SK-N-SH (cell line): ENCODE measurements around the gene COPS3. TPM values are rescaled to one million over a fixed set of nuclear protein-coding genes. Genes with fewer than 3 reads are reported as not detected.

Source experiments
- CTCF ChIA-PET: fragments of 300-600, 350-600 bp; formaldehyde crosslinking; extraction: SDS; loops from one replicate; lab custom pipeline; 2021; lab: Yijun Ruan, JAX
- POLR2A ChIA-PET: fragments of 350-600 bp; sonication (Branson Sonifier 250); formaldehyde crosslinking; extraction: SDS; loops from one replicate; lab custom pipeline; 2020; ENCODE audit warnings: antibody characterized with exemption, inconsistent platforms; lab: Yijun Ruan, JAX
- DNase-seq: peaks from one replicate; pipeline ENCODE4 v3.0.0; 2012
- H2AFZ ChIP-seq: fragments of 200-600 bp; sonication (generic); 2 replicates; pipeline ENCODE4 v1.8.1; 2016; ENCODE audit warnings: antibody characterized with exemption, mild to moderate bottlenecking, low read depth
- H3F3A ChIP-seq: fragments of 200-600 bp; sonication (generic); replicated peaks from 2 replicates; pipeline ENCODE3; 2016; ENCODE audit warnings: antibody characterized with exemption, mild to moderate bottlenecking; ENCODE audit not compliant: insufficient read depth
- H3K27ac ChIP-seq, 2 experiments: fragments of 200-500 bp in 1 of 2; fragments of 200-600 bp in 1 of 2; sonication (Bioruptor generic) in 1 of 2; sonication (generic), shearing (Covaris generic) in 1 of 2; 2 replicates each; pipeline versions ENCODE4 v1.5.1 to v1.6.1; 2014 to 2016; ENCODE audit warnings: low read depth in 2 of 2, inconsistent platforms in 1 of 2, low read length in 1 of 2, mild to moderate bottlenecking in 1 of 2, mixed read lengths in 1 of 2
- H3K27me3 ChIP-seq: fragments of 200-600 bp; sonication (generic), shearing (Covaris generic); 2 replicates; pipeline ENCODE4 v1.6.1; 2016; ENCODE audit warnings: mixed run types; ENCODE audit not compliant: insufficient read depth
- H3K36me3 ChIP-seq, 2 experiments: fragments of 200-500 bp in 1 of 2; fragments of 200-600 bp in 1 of 2; sonication (Bioruptor generic) in 1 of 2; sonication (generic) in 1 of 2; replicated peaks in 1 of 2; 2 replicates each; pipeline versions ENCODE3 to v1.5.1; 2014 to 2016; ENCODE audit warnings: low read length in 1 of 2, mild to moderate bottlenecking in 1 of 2; ENCODE audit not compliant: insufficient read depth in 2 of 2, control insufficient read depth in 1 of 2
- H3K4me1 ChIP-seq, 2 experiments: fragments of 200-500 bp in 1 of 2; fragments of 200-600 bp in 1 of 2; sonication (Bioruptor generic) in 1 of 2; sonication (generic), shearing (Covaris generic) in 1 of 2; 2 replicates each; pipeline versions ENCODE4 v1.5.1 to v1.6.1; 2014 to 2016; ENCODE audit warnings: low read depth in 1 of 2, low read length in 1 of 2, mixed run types in 1 of 2; ENCODE audit not compliant: insufficient read depth in 2 of 2, control insufficient read depth in 1 of 2
- H3K4me2 ChIP-seq: fragments of 200-600 bp; sonication (generic), shearing (Covaris generic); 2 replicates; pipeline ENCODE4 v1.6.1; 2017; ENCODE audit warnings: mixed run types
- H3K4me3 ChIP-seq, 2 experiments: fragments of 200-500 bp in 1 of 2; fragments of 200-600 bp in 1 of 2; sonication (Bioruptor generic) in 1 of 2; sonication (generic), shearing (Covaris generic) in 1 of 2; 2 replicates each; pipeline versions ENCODE4 v1.5.1 to v1.8.1; 2014 to 2016; ENCODE audit warnings: low read depth in 2 of 2, inconsistent platforms in 1 of 2, low read length in 1 of 2, mild to moderate bottlenecking in 1 of 2, mixed read lengths in 1 of 2, moderate library complexity in 1 of 2
- H3K79me2 ChIP-seq: fragments of 200-600 bp; sonication (generic); 2 replicates; pipeline ENCODE4 v1.8.1; 2017; ENCODE audit warnings: mild to moderate bottlenecking; ENCODE audit not compliant: insufficient read depth
- H3K9ac ChIP-seq: fragments of 200-600 bp; sonication (generic); 2 replicates; pipeline ENCODE4 v1.6.1; 2017; ENCODE audit warnings: mixed run types
- H3K9me2 ChIP-seq: fragments of 200-600 bp; sonication (generic); 2 replicates; pipeline ENCODE4 v1.6.1; 2017; ENCODE audit warnings: mixed run types
- H3K9me3 ChIP-seq: fragments of 200-600 bp; sonication (generic); 2 replicates; pipeline ENCODE4 v1.6.1; 2017; ENCODE audit warnings: mixed run types, mild to moderate bottlenecking, moderate library complexity
- H4K20me1 ChIP-seq: fragments of 200-600 bp; sonication (generic); 2 replicates; pipeline ENCODE4 v1.6.1; 2017; ENCODE audit warnings: mild to moderate bottlenecking, mixed run types; ENCODE audit not compliant: insufficient read depth
- ELF1 ChIP-seq: IDR thresholded peaks from 2 replicates; pipeline ENCODE4 v1.4.0; 2012
- FOSL2 ChIP-seq: IDR thresholded peaks from 2 replicates; pipeline ENCODE4 v1.4.0; 2012; ENCODE audit warnings: low read depth, mild to moderate bottlenecking, moderate library complexity, borderline replicate concordance
- IRF3 ChIP-seq: fragments of 150-350 bp; IDR thresholded peaks from 2 replicates; pipeline ENCODE4 v1.6.1; 2016; ENCODE audit warnings: mild to moderate bottlenecking, low read depth, low read length
- JUND ChIP-seq: IDR thresholded peaks from 2 replicates; pipeline ENCODE4 v1.4.0; 2012
- NRF1 ChIP-seq: IDR thresholded peaks from 2 replicates; pipeline ENCODE4 v1.6.1; 2012; ENCODE audit warnings: low read depth, mild to moderate bottlenecking, low read length
- RCOR1 ChIP-seq: fragments of 150-350 bp; IDR thresholded peaks from 2 replicates; pipeline ENCODE4 v1.6.1; 2017; ENCODE audit warnings: antibody characterized with exemption, low read length
- RXRA ChIP-seq: IDR thresholded peaks from 2 replicates; pipeline ENCODE4 v1.4.0; 2012; ENCODE audit warnings: low read depth, mild to moderate bottlenecking, borderline replicate concordance
- SIN3A ChIP-seq: IDR thresholded peaks from 2 replicates; pipeline ENCODE4 v1.6.1; 2012; ENCODE audit warnings: low read depth, mild to moderate bottlenecking, low read length, moderate library complexity, borderline replicate concordance
- ZBTB33 ChIP-seq: IDR thresholded peaks from 2 replicates; pipeline ENCODE4 v1.4.0; 2012; ENCODE audit warnings: low read depth, borderline replicate concordance
- WGBS: methylation state at CpG from one replicate; pipeline ENCODE4 v1.1.6; 2017; ENCODE audit warnings: low lambda C conversion rate; 5-methylcytosine and 5-hydroxymethylcytosine counted together
- polyA plus RNA-seq, 3 experiments: library from polyadenylated mRNA; depleted of rRNA; stranded (reverse); fragments of >200 nt; gene quantifications; 2 replicates each; pipeline ENCODE4 v1.2.3, GENCODE V29; 2012
- TF ChIP-seq, protein P1 (sequence below): IDR thresholded peaks from 2 replicates; pipeline ENCODE4 v1.6.1; 2012; ENCODE audit warnings: mild to moderate bottlenecking, low read depth, low read length, moderate library complexity

COPS3 gene
- polyA plus RNA-seq, 1 of the 3 experiments (the other 2 are of a cell fraction), result 64.8 TPM

DNA sequence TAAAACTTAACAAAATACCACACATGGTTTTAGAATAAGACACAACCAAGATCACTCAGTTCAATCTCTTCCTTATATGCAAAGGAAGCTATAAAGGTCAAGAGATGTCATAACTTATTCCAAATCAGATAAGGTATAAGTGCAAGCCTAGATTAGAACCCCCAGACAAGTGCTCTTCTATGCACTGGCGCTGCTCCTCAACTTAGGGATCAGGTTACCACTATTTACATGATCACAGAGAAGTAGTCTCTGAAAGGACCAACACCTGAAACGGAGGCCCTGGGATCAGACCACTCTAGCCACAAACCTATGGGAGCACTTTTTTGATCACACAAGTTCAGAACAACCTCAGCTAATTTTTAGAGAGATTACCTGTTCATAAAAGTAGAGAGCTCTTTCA lies 16.6 kb downstream of the COPS3 start (continued):
- TF ChIP-seq, protein P1, sequence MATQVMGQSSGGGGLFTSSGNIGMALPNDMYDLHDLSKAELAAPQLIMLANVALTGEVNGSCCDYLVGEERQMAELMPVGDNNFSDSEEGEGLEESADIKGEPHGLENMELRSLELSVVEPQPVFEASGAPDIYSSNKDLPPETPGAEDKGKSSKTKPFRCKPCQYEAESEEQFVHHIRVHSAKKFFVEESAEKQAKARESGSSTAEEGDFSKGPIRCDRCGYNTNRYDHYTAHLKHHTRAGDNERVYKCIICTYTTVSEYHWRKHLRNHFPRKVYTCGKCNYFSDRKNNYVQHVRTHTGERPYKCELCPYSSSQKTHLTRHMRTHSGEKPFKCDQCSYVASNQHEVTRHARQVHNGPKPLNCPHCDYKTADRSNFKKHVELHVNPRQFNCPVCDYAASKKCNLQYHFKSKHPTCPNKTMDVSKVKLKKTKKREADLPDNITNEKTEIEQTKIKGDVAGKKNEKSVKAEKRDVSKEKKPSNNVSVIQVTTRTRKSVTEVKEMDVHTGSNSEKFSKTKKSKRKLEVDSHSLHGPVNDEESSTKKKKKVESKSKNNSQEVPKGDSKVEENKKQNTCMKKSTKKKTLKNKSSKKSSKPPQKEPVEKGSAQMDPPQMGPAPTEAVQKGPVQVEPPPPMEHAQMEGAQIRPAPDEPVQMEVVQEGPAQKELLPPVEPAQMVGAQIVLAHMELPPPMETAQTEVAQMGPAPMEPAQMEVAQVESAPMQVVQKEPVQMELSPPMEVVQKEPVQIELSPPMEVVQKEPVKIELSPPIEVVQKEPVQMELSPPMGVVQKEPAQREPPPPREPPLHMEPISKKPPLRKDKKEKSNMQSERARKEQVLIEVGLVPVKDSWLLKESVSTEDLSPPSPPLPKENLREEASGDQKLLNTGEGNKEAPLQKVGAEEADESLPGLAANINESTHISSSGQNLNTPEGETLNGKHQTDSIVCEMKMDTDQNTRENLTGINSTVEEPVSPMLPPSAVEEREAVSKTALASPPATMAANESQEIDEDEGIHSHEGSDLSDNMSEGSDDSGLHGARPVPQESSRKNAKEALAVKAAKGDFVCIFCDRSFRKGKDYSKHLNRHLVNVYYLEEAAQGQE, result no peak
- TF ChIP-seq SIN3A (no peak), ZBTB33 (no peak), ELF1 (no peak), RCOR1 (no peak), JUND (no peak), FOSL2 (no peak)

GRCh38 chr17:17258998-17259397 lies 22.0 kb downstream of the COPS3 start:
- H3K36me3 ChIP-seq, result peaks cover 38 to 68% of the 10 kb centered on the region in 2 experiments
- H2AFZ ChIP-seq, result no peak overlapping the region
- TF ChIP-seq IRF3 (no peak), RXRA (no peak), NRF1 (no peak)
- TF ChIP-seq, protein P1, result no peak
- H3K4me1 ChIP-seq, result no peaks in the 10 kb centered on the region
- no peak overlapping the region for H3K27ac ChIP-seq
- H3K9me2 ChIP-seq, result no peaks in the 10 kb centered on the region
- CTCF ChIA-PET, result interaction anchor here (1.3 kb wide), 1 partner anchor 19 kb away, joined by 3 read pairs; no protein-coding TSS in a partner anchor
- no peak for DNase-seq
- no peaks in the 10 kb centered on the region for H3K79me2 ChIP-seq
- H3K9me3 ChIP-seq, result no peaks in the 10 kb centered on the region
- no peaks in the 10 kb centered on the region for H4K20me1 ChIP-seq
- no peak overlapping the region for H3K9ac ChIP-seq
- WGBS, result 92% methylated on average over 4 of the region's 4 CpGs
- no peaks in the 10 kb centered on the region for H3K27me3 ChIP-seq
- POLR2A ChIA-PET, result no interaction called here
- no peak overlapping the region for H3K4me2 ChIP-seq
- H3K4me3 ChIP-seq, result no peak overlapping the region
- H3F3A ChIP-seq, result peaks cover 5% of the 10 kb centered on the region
